HepG2 (cell line): ENCODE data around the gene HNRNPA2B1. TPM values are rescaled to one million over a fixed set of nuclear protein-coding genes. Genes with fewer than 3 reads are reported as not detected.

Source experiments
- HDAC6 ChIP-seq: fragments of 200-600 bp; sonication (generic); IDR thresholded peaks from 2 replicates; pipeline ENCODE4 v1.7.0; 2017; ENCODE audit warnings: mild to moderate bottlenecking, antibody characterized with exemption, low read length, low read depth
- HMGA1 ChIP-seq: sonication (generic); formaldehyde crosslinking; conservative IDR thresholded peaks from 2 replicates; pipeline ENCODE4 v1.4.0; 2020; ENCODE audit warnings: missing genetic modification reagents
- MEIS2 ChIP-seq: sonication (generic); formaldehyde crosslinking; IDR thresholded peaks from 2 replicates; pipeline ENCODE4 v1.9.0; 2021; ENCODE audit warnings: mild to moderate bottlenecking, missing genetic modification reagents
- NFE2L1 ChIP-seq: sonication (generic); formaldehyde crosslinking; IDR thresholded peaks from 2 replicates; pipeline ENCODE4 v1.4.0; 2020; ENCODE audit warnings: missing genetic modification reagents, mild to moderate bottlenecking, borderline replicate concordance
- ONECUT2 ChIP-seq: sonication (generic); formaldehyde crosslinking; IDR thresholded peaks from 2 replicates; pipeline ENCODE4 v1.4.0; 2020; ENCODE audit warnings: missing genetic modification reagents
- RERE ChIP-seq: IDR thresholded peaks from 2 replicates; pipeline ENCODE4 v1.6.1; 2016; ENCODE audit warnings: low read depth, missing genetic modification reagents, missing compliant biosample characterization
- SOX5 ChIP-seq: IDR thresholded peaks from 2 replicates; pipeline ENCODE4 v1.6.1; 2016; ENCODE audit warnings: borderline replicate concordance
- ZNF580 ChIP-seq: IDR thresholded peaks from 2 replicates; pipeline ENCODE4 v1.6.1; 2016; ENCODE audit warnings: low read depth, borderline replicate concordance
- ZNF775 ChIP-seq: sonication (generic); formaldehyde crosslinking; IDR thresholded peaks from 2 replicates; pipeline ENCODE4 v1.4.0; 2020; ENCODE audit warnings: missing genetic modification reagents, mild to moderate bottlenecking, moderate library complexity, borderline replicate concordance
- ZNF83 ChIP-seq: sonication (generic); formaldehyde crosslinking; IDR thresholded peaks from 2 replicates; pipeline ENCODE4 v1.4.0; 2020; ENCODE audit warnings: missing genetic modification reagents, mild to moderate bottlenecking, borderline replicate concordance
- polyA plus RNA-seq, 8 experiments: library from polyadenylated mRNA; depleted of rRNA in 3 of 8; stranded (reverse) in 7 of 8; unstranded in 1 of 8; fragments of >200 nt; fragmentation: Illumina TruSeq in 4 of 8; extraction: Trizol in 4 of 8; gene quantifications; 2 replicates each; pipeline versions ENCODE4 v1.2.1 to v1.2.3, GENCODE V29; 2011 to 2016; ENCODE audit warnings: low read depth in 4 of 8, missing spikeins in 1 of 8, mixed read lengths in 1 of 8; ENCODE audit not compliant: insufficient read depth in 1 of 8
- total RNA-seq, 5 experiments: library from RNA; depleted of rRNA; stranded (reverse); fragments of >200 nt; fragmentation: Illumina TruSeq; extraction: Trizol; gene quantifications; 2 replicates each; pipeline ENCODE4 v1.2.3, GENCODE V29; 2016; ENCODE audit warnings: low read depth in 1 of 5
- TF ChIP-seq, protein P1 (sequence below): sonication (generic); formaldehyde crosslinking; IDR thresholded peaks from 2 replicates; pipeline ENCODE4 v1.4.0; 2020; ENCODE audit warnings: missing genetic modification reagents
- TF ChIP-seq, protein P2 (sequence below): sonication (generic); formaldehyde crosslinking; conservative IDR thresholded peaks from 2 replicates; pipeline ENCODE4 v1.4.0; 2020; ENCODE audit warnings: missing genetic modification reagents
- TF ChIP-seq, protein P3 (sequence below): sonication (generic); IDR thresholded peaks from 2 replicates; pipeline ENCODE4 v1.6.1; 2016; ENCODE audit warnings: low read depth, borderline replicate concordance
- TF ChIP-seq, protein P4 (sequence below): sonication (generic); formaldehyde crosslinking; IDR thresholded peaks from 2 replicates; pipeline ENCODE4 v1.9.0; 2021; ENCODE audit warnings: missing genetic modification reagents, borderline replicate concordance

The HNRNPA2B1 gene
- total and polyA plus RNA-seq, 2 of the 13 experiments (the other 11 are each of a cell fraction or from before 2014, with no cell fraction given), result 193 to 412 TPM

DNA sequence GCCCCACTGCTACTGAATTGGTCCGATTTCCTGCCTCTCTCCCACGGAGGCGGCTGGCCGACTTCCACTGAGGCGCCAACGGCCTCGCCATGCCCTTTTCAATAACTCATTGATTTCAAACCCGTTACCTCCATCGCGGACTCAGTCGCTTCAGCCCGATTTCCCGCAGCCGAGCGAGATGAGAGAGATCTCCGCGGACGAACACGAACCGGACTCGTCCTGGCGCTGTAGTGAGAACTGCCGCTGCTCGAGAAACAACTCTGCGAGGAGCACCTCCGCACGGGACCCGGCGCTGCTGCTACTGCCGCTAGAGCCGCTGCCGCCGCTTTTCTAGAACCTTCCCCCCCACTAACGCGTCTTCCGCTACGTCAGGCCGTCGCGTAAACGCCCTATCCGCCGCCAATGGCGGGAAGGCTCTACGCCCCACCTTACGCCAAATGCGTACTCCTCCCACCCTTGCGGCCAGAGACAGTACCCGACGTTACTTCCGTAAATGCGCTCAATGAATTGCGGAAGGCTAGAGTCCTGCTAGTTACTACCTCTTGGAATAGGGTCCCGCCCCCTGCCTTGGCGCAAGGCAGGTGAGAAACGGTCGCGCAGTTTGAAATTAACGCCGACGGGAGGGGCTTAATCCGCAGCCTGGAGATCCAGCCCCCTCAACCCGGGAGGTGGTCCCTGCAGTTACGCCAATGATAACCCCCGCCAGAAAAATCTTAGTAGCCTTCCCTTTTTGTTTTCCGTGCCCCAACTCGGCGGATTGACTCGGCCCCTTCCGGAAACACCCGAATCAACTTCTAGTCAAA is at the start of gene HNRNPA2B1 (continued):
- TF ChIP-seq, protein P1, sequence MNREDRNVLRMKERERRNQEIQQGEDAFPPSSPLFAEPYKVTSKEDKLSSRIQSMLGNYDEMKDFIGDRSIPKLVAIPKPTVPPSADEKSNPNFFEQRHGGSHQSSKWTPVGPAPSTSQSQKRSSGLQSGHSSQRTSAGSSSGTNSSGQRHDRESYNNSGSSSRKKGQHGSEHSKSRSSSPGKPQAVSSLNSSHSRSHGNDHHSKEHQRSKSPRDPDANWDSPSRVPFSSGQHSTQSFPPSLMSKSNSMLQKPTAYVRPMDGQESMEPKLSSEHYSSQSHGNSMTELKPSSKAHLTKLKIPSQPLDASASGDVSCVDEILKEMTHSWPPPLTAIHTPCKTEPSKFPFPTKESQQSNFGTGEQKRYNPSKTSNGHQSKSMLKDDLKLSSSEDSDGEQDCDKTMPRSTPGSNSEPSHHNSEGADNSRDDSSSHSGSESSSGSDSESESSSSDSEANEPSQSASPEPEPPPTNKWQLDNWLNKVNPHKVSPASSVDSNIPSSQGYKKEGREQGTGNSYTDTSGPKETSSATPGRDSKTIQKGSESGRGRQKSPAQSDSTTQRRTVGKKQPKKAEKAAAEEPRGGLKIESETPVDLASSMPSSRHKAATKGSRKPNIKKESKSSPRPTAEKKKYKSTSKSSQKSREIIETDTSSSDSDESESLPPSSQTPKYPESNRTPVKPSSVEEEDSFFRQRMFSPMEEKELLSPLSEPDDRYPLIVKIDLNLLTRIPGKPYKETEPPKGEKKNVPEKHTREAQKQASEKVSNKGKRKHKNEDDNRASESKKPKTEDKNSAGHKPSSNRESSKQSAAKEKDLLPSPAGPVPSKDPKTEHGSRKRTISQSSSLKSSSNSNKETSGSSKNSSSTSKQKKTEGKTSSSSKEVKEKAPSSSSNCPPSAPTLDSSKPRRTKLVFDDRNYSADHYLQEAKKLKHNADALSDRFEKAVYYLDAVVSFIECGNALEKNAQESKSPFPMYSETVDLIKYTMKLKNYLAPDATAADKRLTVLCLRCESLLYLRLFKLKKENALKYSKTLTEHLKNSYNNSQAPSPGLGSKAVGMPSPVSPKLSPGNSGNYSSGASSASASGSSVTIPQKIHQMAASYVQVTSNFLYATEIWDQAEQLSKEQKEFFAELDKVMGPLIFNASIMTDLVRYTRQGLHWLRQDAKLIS, result peak; percentile 58; the same call in 1 of the 2 replicates
- TF ChIP-seq ZNF580 (CRISPR knock-in tag), result peak; percentile 75; the same call in 1 of the 2 replicates
- TF ChIP-seq ZNF83 (CRISPR knock-in tag), result no peak
- TF ChIP-seq, protein P2, sequence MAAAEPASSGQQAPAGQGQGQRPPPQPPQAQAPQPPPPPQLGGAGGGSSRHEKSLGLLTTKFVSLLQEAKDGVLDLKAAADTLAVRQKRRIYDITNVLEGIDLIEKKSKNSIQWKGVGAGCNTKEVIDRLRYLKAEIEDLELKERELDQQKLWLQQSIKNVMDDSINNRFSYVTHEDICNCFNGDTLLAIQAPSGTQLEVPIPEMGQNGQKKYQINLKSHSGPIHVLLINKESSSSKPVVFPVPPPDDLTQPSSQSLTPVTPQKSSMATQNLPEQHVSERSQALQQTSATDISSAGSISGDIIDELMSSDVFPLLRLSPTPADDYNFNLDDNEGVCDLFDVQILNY (CRISPR knock-in tag), result peak; percentile 93
- 0 out of 2 replicates have a peak, but pooled peaks have one; percentile 23 for TF ChIP-seq RERE
- TF ChIP-seq, protein P3, sequence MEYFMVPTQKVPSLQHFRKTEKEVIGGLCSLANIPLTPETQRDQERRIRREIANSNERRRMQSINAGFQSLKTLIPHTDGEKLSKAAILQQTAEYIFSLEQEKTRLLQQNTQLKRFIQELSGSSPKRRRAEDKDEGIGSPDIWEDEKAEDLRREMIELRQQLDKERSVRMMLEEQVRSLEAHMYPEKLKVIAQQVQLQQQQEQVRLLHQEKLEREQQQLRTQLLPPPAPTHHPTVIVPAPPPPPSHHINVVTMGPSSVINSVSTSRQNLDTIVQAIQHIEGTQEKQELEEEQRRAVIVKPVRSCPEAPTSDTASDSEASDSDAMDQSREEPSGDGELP, result no peak
- TF ChIP-seq HDAC6, result no peak
- TF ChIP-seq MEIS2 (CRISPR knock-in tag), result peak; percentile 50; the same call in 1 of the 2 replicates
- TF ChIP-seq ONECUT2 (CRISPR knock-in tag), result peak; percentile 46; the same call in 1 of the 2 replicates
- TF ChIP-seq HMGA1 (CRISPR knock-in tag), result no peak
- no peak for TF ChIP-seq NFE2L1 (CRISPR knock-in tag)
- TF ChIP-seq ZNF775 (CRISPR knock-in tag), result peak; percentile 85; the same call in 1 of the 2 replicates
- no peak for TF ChIP-seq SOX5 (CRISPR knock-in tag)
- TF ChIP-seq, protein P4, sequence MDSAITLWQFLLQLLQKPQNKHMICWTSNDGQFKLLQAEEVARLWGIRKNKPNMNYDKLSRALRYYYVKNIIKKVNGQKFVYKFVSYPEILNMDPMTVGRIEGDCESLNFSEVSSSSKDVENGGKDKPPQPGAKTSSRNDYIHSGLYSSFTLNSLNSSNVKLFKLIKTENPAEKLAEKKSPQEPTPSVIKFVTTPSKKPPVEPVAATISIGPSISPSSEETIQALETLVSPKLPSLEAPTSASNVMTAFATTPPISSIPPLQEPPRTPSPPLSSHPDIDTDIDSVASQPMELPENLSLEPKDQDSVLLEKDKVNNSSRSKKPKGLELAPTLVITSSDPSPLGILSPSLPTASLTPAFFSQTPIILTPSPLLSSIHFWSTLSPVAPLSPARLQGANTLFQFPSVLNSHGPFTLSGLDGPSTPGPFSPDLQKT, result no peak
